Dedifferentiated amniotic fluid mesenchymal stem cell (primary cell): ENCODE measurements around the gene NAV1.

Experiments used
- DNase-seq: peaks from one replicate; pipeline ENCODE4 v3.0.0-alpha.2; 2016; ENCODE audit errors: extremely low spot score

The NAV1 gene

DNA sequence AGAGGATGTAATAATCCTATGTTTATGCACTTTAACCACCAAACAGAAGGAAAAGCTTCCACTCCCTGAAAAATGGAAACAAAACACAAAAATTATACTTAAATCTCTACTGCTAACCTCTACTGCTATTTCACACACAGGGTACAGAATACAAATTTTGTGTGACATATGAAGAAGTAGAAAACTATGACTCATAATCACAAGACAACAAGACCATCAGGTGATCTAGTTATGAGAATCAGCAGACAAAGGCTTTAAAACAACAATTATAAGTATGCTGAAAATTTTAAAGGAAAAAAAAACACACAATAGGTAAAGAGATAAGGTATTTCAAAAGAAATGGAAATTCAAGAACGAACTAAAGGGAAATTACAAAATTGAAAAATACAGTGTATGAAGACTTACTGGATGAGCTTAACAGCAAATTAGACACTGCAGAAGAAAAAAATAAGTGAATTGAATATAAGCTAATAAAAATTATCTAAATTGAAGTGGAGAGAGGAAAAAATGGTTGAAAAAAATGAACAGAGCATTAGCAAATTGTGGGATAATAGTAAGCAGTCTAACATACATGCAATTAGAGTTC is 13.6 kb upstream of the NAV1 start:
- DNase-seq, result no peak

DNA sequence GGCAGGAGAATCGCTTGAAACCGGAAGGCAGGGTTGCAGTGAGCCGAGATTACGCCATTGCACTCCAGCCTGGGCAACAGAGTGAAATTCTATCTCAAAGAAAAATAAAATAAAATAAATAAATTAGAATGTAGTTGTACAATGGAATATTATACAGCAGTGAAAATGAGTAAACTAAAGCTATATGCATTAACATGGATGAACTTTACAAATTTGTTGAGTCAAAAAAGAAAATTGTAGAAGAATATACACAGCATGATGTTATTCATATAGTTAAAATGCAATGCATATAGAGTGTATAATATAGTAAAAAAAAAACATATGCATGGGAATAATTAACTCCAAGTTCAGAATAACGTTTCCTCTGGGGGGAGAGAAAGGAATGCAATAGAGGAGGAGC is 11.0 kb upstream of the NAV1 start:
- no peak for DNase-seq

- DNase-seq, result no peak
These were observed 10.2 kb upstream of the NAV1 start for GRCh38 chr1:201528631-201529252.

- DNase-seq, result peak; percentile 88
These were observed 8.0 kb upstream of the NAV1 start for GRCh38 chr1:201530741-201531531.

DNA sequence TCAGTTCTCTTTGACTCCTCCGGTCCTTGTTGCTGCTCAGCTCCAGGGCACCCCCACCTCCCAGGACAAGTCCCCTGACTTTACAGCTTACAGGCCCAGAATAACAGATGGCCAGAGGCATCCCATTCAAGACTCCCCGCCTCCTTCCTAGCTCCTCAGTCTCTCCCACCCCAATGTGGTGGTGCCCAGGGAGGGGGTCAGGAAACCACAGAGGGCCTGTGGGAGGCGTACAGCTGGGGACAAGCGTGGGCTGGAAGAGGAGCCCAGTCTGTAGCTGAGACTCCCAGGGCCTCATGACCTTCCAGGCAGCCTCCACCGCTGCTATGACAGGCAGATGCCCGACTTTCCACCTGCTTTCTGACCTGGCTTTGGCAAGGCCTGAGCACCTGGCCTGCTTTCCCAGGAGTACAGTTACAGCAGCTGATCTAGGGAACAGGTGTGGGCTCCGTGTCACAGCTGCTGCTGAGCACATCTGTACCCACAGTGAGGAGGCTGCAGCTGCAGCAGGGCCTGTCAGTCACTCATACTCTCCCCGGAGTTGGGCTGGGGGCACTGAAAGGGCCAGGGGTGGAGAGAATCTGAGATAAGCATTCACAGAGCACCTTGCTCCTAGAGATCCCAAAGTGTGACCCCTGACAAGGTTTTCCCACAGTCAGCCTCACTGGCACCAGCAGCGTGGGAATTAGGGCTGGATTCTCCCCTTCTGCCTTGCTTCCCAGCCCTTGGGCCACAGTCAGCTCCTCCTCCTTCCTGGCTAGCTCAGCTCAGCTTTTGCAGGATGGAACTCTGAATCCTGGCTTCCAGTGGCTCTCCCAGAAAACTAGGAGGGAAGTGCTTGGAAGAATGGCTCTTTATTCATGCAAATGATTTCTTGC is 7.1 kb upstream of the NAV1 start:
- DNase-seq, result no peak

DNA sequence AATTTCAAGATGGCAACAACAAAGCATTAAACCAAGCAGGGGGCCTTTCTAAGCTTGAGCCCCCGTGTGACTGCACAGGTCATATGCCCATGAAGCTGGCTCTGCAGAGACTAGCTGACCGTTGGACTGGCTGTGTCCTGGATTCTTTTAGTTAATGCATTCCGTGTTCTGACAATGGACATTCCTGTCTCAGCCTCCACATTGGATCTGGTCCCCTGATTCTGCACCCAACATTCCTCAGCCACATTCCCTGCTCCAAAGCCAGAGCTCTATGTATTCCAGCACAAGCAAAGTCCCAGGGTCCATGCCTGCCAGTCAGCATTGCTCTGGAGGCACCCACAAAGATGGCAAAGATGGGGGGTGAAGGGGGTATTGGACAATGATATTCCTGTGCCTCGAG is 5.1 kb upstream of the NAV1 start:
- no peak for DNase-seq

GRCh38 chr1:201535046-201535918 is 3.6 kb upstream of the NAV1 start:
- DNase-seq, result no peak

- DNase-seq, result no peak
These were observed 3.0 kb upstream of the NAV1 start for GRCh38 chr1:201535919-201536245.

DNA sequence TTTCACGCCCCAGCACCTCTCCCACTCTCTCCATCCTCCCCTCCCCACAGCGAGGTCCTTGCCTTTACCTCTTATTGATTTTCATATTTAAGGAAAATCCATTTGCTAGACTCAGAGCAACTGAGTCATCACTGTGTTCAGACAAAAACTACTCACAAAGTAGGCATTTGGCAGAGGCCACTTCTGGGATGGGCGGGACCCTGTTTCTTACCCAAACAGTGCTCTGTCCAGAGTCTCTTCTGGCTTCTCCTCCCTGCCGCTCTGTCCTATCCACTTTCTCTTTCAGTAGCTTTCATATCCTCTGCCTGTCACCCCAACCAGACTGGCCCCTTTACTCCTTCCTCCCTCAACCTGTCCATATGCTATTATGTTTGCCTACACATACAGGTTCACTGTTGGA is 2.4 kb upstream of the NAV1 start:
- peak; percentile 94 for DNase-seq

DNA sequence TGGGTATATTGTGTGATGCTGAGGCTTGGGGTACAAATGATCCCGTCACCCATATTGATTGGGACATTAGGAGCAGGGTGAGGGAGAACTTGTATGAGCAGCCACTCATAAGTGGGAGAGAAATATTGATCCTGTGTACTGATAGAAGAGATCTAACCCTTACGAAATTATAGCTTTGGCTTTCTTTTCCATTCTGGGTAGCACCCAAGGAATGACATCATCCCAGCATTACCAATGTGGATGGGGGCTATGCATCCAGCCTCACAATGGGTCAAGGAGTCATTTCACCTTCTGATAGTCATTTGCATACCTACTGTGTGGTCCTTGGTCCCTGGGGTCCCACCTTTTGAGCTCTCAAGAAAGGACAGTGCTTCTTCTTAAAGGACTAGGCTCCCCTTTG is 1.9 kb upstream of the NAV1 start:
- no peak for DNase-seq

- no peak for DNase-seq
These were observed 1.5 kb upstream of the NAV1 start for GRCh38 chr1:201537467-201537866.

DNA sequence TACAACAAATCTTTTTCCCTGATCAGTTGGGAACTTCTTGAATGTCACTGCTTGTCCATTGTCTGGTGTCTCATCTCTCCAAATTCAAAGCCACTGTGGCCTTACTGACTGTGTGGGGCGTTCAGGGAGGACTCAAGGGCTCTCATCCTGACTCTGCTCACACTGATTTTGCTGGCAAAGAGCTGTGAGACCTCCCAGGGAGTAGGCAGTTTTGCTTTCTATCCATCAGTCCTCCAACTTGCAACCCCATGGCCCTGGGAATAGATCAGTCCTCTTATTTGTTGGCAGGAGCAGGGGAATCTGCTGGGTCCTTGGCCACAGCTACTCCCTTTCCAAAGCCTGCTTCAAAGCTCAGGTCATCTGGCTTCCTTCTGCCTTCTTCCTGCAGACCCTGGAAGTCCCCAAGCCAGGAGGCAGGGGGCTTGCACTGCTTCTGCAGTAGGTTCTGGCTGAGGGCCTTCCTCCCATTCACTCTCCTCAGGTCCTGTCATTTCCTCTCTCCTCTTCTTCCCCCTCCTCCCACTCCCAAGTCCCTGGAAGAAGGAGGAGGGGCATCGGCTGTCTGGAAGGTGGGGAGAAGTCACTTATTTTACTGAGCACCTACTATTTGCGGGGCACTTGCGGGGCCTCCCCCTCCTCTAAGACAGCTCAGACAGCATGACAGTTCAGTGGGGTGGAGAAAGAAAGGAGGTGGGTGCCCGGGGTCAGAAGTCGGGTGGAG is 876 bp upstream of the NAV1 start:
- DNase-seq, result no peak

DNA sequence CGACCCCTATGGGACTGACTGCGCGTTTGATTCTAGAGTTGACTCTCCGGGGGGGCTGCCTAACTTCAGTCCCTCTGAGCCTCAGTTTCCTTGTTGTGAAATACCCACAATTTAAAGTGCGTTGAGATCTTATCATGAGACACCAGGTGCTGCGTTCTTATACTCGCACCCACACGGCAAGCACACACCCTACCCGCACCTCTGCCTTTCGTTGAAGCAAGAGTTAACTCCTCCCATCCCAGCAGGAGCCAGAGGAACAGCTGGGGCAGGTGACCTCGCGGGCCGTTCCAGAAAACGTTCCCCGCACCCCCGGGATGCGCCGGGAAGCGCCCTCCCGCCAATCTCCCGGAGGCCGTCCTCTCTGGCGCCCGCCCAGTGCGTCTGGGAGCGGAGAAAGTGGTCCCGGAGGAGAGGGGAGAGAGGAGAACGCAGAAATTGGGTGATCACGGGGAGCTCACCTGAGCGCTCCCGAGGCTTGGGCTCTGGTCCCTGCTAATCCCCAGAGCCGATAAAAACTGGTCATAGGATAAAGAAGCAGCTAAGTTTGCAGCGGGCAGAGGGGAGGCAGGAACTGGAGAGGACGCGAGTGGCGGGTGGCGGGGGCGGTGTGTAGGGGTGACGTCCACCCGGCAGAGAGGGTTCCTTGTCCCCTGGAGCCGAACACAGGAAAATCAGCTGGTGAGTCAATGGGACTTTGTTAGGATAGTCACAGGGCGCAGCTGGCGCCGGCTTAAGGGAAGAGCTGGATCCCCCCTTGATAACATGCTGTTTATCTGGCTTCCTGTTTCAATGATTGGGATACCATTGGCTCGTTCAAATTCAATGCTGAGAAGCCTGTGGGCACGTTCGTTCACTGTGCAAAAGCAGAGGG is 869 bp downstream of the NAV1 start:
- DNase-seq, result no peak

DNA sequence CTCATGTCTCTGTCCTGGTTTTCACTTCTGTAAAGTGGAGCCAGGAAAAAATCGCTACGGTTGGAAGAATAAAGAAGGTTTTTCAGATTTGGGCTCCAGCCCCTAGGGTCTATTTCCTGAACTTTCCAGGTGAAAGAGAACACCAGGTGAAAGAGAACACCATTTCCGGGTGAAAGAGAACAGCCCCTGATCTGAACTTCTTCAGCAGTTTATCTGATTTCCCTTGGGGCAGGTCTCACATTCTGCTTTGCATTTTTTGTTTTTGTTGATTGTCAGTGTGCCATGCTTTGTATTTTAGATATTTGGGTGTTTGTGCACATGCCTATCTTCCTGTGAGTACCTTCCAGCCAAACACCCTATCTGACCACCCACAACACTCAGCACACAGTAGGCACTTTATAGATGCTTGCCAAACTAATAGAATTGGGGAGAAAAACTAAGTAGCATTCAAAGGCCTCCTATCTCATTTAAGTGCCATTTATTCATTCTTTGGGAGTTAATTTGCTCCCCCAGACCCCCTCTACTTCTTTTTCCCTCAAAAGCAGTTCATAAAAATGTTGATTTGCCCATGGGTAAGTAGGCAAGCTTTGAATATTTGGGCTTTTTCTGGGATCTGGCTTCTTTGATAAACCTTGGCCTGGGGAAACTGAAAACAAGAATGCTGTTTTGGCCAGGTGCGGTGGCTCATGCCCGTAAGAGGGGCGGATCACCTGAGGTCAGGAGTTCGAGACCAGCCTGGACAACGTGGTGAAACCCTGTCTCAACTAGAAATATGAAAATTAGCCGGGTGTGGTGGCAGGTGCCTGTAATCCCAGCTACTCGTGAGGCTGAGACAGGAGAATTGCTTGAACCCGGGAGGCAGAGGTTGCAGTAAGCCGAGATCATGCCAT is 2.2 kb downstream of the NAV1 start:
- no peak for DNase-seq

GRCh38 chr1:201542309-201543035 is 3.5 kb downstream of the NAV1 start:
- no peak for DNase-seq

- DNase-seq, result no peak
These were observed 5.1 kb downstream of the NAV1 start for GRCh38 chr1:201543871-201544642.

DNA sequence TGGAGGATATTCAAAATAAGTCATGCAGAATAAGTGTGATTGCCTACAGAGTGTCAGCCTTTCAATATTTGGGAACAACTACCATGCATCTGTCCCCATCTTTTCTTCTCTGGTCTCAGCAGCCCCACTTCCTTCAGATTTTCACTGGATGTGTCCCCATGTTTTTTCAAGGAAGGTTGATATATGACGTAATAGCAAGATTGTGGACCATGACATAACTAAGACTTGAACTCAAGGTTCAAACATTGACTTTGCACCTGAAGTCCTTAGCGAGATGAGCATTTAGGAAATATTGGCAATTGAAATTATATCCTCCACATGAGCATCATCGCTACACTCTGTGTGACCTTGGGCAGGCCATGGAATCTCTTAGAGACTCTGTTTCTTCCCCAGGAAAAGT is 5.8 kb downstream of the NAV1 start:
- no peak for DNase-seq
